Measurements from ENCODE around the gene NFE2L1. TPM values are rescaled to one million over a fixed set of nuclear protein-coding genes. Genes with fewer than 3 reads are reported as not detected.
"Not testable (repeated sequence)": the region's sequence is repeated elsewhere in the genome, so short reads cannot be mapped to it uniquely, and the experiment has no call there.

NFE2L1 gene
- total RNA-seq, 2 donors from 2014 or later, result 41.2 to 42.2 TPM

- peaks cover 30% of the 10 kb centered on the region for H3K4me1 Mint-ChIP-seq
- ATAC-seq, result no peak
- peaks cover 2% of the 10 kb centered on the region for H3K36me3 Mint-ChIP-seq (ENCODE audit: low read depth)
- peaks cover 17% of the 10 kb centered on the region for H3K27me3 Mint-ChIP-seq
- H3K9me3 ChIP-seq (ENCODE audit: control insufficient read depth, low read length, poor library complexity, severe bottlenecking), result no peaks in the 10 kb centered on the region
- H3K27ac Mint-ChIP-seq, result no peak overlapping the region
- peak overlapping the region; percentile 52 for H3K4me3 Mint-ChIP-seq
- peak; percentile 47 to 61 (median 51) for DNase-seq
These were observed 21.4 kb upstream of the NFE2L1 start for GRCh38 chr17:48026502-48027321.

GRCh38 chr17:48027322-48027981 lies 20.7 kb upstream of the NFE2L1 start:
- peaks cover 24% of the 10 kb centered on the region for H3K27me3 Mint-ChIP-seq
- H3K4me1 Mint-ChIP-seq, result peaks cover 28% of the 10 kb centered on the region
- H3K9me3 ChIP-seq (ENCODE audit: control insufficient read depth, low read length, poor library complexity, severe bottlenecking), result no peaks in the 10 kb centered on the region
- H3K27ac Mint-ChIP-seq, result no peak overlapping the region
- no peak for ATAC-seq
- no peak for DNase-seq
- no peak overlapping the region for H3K4me3 Mint-ChIP-seq
- peaks cover 2% of the 10 kb centered on the region for H3K36me3 Mint-ChIP-seq (ENCODE audit: low read depth)

- ATAC-seq, result no peak
- Mint-ChIP-seq H3K4me3 (no peak overlapping the region), H3K36me3 (ENCODE audit: low read depth) (peaks cover 2% of the 10 kb centered on the region), H3K27me3 (peaks cover 37% of the 10 kb centered on the region), H3K4me1 (peaks cover 19% of the 10 kb centered on the region), H3K27ac (no peak overlapping the region)
- no peak for DNase-seq
- no peaks in the 10 kb centered on the region for H3K9me3 ChIP-seq (ENCODE audit: control insufficient read depth, low read length, poor library complexity, severe bottlenecking)
These were observed 19.4 kb upstream of the NFE2L1 start for GRCh38 chr17:48028736-48029135.

GRCh38 chr17:48030531-48030930 lies 17.6 kb upstream of the NFE2L1 start:
- Mint-ChIP-seq H3K36me3 (ENCODE audit: low read depth) (no peaks in the 10 kb centered on the region), H3K4me1 (peaks cover 6% of the 10 kb centered on the region), H3K4me3 (no peak overlapping the region), H3K27ac (no peak overlapping the region), H3K27me3 (peaks cover 38% of the 10 kb centered on the region)
- no peaks in the 10 kb centered on the region for H3K9me3 ChIP-seq (ENCODE audit: control insufficient read depth, low read length, poor library complexity, severe bottlenecking)
- no peak for DNase-seq
- no peak for ATAC-seq

- Mint-ChIP-seq H3K27ac (no peak overlapping the region), H3K36me3 (ENCODE audit: low read depth) (no peaks in the 10 kb centered on the region), H3K27me3 (peaks cover 42% of the 10 kb centered on the region)
These were observed 16.2 kb upstream of the NFE2L1 start for GRCh38 chr17:48031966-48032365.

GRCh38 chr17:48034734-48035133 lies 13.4 kb upstream of the NFE2L1 start:
- Mint-ChIP-seq H3K27me3 (peaks cover 52% of the 10 kb centered on the region), H3K4me1 (peaks cover 11% of the 10 kb centered on the region)
- not testable (repeated sequence) for DNase-seq; H3K9me3 ChIP-seq (ENCODE audit: control insufficient read depth, low read length, poor library complexity, severe bottlenecking); H3K36me3 Mint-ChIP-seq (ENCODE audit: low read depth); H3K27ac Mint-ChIP-seq; ATAC-seq; H3K4me3 Mint-ChIP-seq

More at GRCh38 chr17:48031966-48032365, 16.2 kb upstream of the NFE2L1 start:
- ATAC-seq (no peak), DNase-seq (no peak)
- Mint-ChIP-seq H3K4me1 (peaks cover 2% of the 10 kb centered on the region), H3K4me3 (no peak overlapping the region)
- H3K9me3 ChIP-seq (ENCODE audit: control insufficient read depth, low read length, poor library complexity, severe bottlenecking), result no peaks in the 10 kb centered on the region

- Mint-ChIP-seq H3K27ac (no peak overlapping the region), H3K4me3 (peak overlapping the region; percentile 97), H3K4me1 (peaks cover 11% of the 10 kb centered on the region), H3K36me3 (ENCODE audit: low read depth) (peaks cover 2% of the 10 kb centered on the region), H3K27me3 (peaks cover 36% of the 10 kb centered on the region)
- H3K9me3 ChIP-seq (ENCODE audit: control insufficient read depth, low read length, poor library complexity, severe bottlenecking), result no peaks in the 10 kb centered on the region
- DNase-seq, result no peak
- ATAC-seq, result no peak
These were observed 11.5 kb upstream of the NFE2L1 start for GRCh38 chr17:48036693-48037035.

- DNase-seq (peak; percentile 54 to 61 (median 54)), ATAC-seq (peak; percentile 97)
- Mint-ChIP-seq H3K27me3 (peaks cover 30% of the 10 kb centered on the region), H3K36me3 (ENCODE audit: low read depth) (peaks cover 2% of the 10 kb centered on the region), H3K27ac (peak within 1 kb of the TSS; percentile 43), H3K4me1 (peaks cover 11% of the 10 kb centered on the region), H3K4me3 (peak within 1 kb of the TSS; percentile 97)
- H3K9me3 ChIP-seq (ENCODE audit: control insufficient read depth, low read length, poor library complexity, severe bottlenecking), result no peaks in the 10 kb centered on the region
These were observed 10.9 kb upstream of the NFE2L1 start, which contains the start of gene COPZ2 for GRCh38 chr17:48037036-48037837. Gene COPZ2, minus strand, starts transcription at chr17:48037797. Its CDS starts 20 bp downstream, at chr17:48037777.

- H3K27ac Mint-ChIP-seq, result peak overlapping the region; percentile 43
- peaks cover 23% of the 10 kb centered on the region for H3K27me3 Mint-ChIP-seq
- H3K4me1 Mint-ChIP-seq, result peaks cover 11% of the 10 kb centered on the region
- no peaks in the 10 kb centered on the region for H3K9me3 ChIP-seq (ENCODE audit: control insufficient read depth, low read length, poor library complexity, severe bottlenecking)
- no peak for ATAC-seq
- peaks cover 2% of the 10 kb centered on the region for H3K36me3 Mint-ChIP-seq (ENCODE audit: low read depth)
- peak overlapping the region; percentile 97 for H3K4me3 Mint-ChIP-seq
- no peak for DNase-seq
These were observed 10.3 kb upstream of the NFE2L1 start for GRCh38 chr17:48037838-48038323.

GRCh38 chr17:48038687-48039086 lies 9.5 kb upstream of the NFE2L1 start:
- H3K9me3 ChIP-seq (ENCODE audit: control insufficient read depth, low read length, poor library complexity, severe bottlenecking), result no peaks in the 10 kb centered on the region
- Mint-ChIP-seq H3K27me3 (peaks cover 15% of the 10 kb centered on the region), H3K4me3 (peak overlapping the region; percentile 97), H3K36me3 (ENCODE audit: low read depth) (peaks cover 2% of the 10 kb centered on the region), H3K4me1 (peaks cover 11% of the 10 kb centered on the region), H3K27ac (no peak overlapping the region)
- ATAC-seq (no peak), DNase-seq (no peak)

GRCh38 chr17:48043176-48043575 lies 5.0 kb upstream of the NFE2L1 start:
- Mint-ChIP-seq H3K4me1 (peaks cover 16% of the 10 kb centered on the region), H3K36me3 (ENCODE audit: low read depth) (no peaks in the 10 kb centered on the region), H3K27ac (no peak overlapping the region), H3K27me3 (peaks cover 6% of the 10 kb centered on the region), H3K4me3 (no peak overlapping the region)
- ATAC-seq (no peak), DNase-seq (no peak)
- no peaks in the 10 kb centered on the region for H3K9me3 ChIP-seq (ENCODE audit: control insufficient read depth, low read length, poor library complexity, severe bottlenecking)

- no peak for ATAC-seq
- H3K27me3 Mint-ChIP-seq, result no peaks in the 10 kb centered on the region
- peaks cover 20% of the 10 kb centered on the region for H3K4me1 Mint-ChIP-seq
- no peaks in the 10 kb centered on the region for H3K9me3 ChIP-seq (ENCODE audit: control insufficient read depth, low read length, poor library complexity, severe bottlenecking)
- H3K36me3 Mint-ChIP-seq (ENCODE audit: low read depth), result no peaks in the 10 kb centered on the region
- H3K4me3 Mint-ChIP-seq, result no peak overlapping the region
- no peak overlapping the region for H3K27ac Mint-ChIP-seq
- DNase-seq, result no peak
These were observed 3.3 kb upstream of the NFE2L1 start for GRCh38 chr17:48044851-48045250.
